Ascending aorta (tissue), 2 donors: ENCODE results near the gene CRYBG1. TPM values are rescaled to one million over a fixed set of nuclear protein-coding genes. Genes with fewer than 3 reads are reported as not detected.

Experiments used
- DNase-seq, 2 donors: peaks; one replicate each; pipeline ENCODE4 v3.0.0-alpha.2; 2019; ENCODE audit warnings: low spot score in 2 of 2
- H3K27ac ChIP-seq, 2 donors: fragments of 200-600 bp; sonication (generic); one replicate each; pipeline ENCODE4 v1.5.1; 2016 to 2017; ENCODE audit warnings: mild to moderate bottlenecking in 1 of 2
- H3K27me3 ChIP-seq: fragments of 200-600 bp; sonication (generic); one replicate; pipeline ENCODE4 v1.5.1; 2017
- H3K36me3 ChIP-seq, 2 donors: fragments of 200-600 bp; sonication (generic); one replicate each; pipeline ENCODE4 v1.5.1; 2016
- H3K4me1 ChIP-seq, 2 donors: fragments of 200-600 bp; sonication (generic); one replicate each; pipeline ENCODE4 v1.5.1; 2016 to 2017; ENCODE audit warnings: mild to moderate bottlenecking in 1 of 2
- H3K4me3 ChIP-seq, 2 donors: fragments of 200-600 bp; sonication (generic); one replicate each; pipeline ENCODE4 v1.5.1; 2016 to 2017; ENCODE audit warnings: mild to moderate bottlenecking in 1 of 2
- H3K9me3 ChIP-seq, 2 donors: fragments of 200-600 bp; sonication (generic); one replicate each; pipeline ENCODE4 v1.5.1; 2016
- intact Hi-C: fragments of 100-400 bp; cut with DNase I; formaldehyde crosslinking; loops from one replicate; pipeline ENCODE4 v1.15.1; 2023
- total RNA-seq: library from RNA; depleted of rRNA; stranded (reverse); fragments of >200 nt; gene quantifications from one replicate; pipeline ENCODE4 v1.1.0, GENCODE V29; 2016
- TF ChIP-seq, protein P1 (sequence below), 3 experiments: fragments of 200-600 bp in 2 of 3; fragments of 450-650 bp in 1 of 3; sonication (generic) in 2 of 3; IDR thresholded peaks; one replicate each; pipeline ENCODE4 v1.5.1; 2016 to 2019; ENCODE audit warnings: antibody characterized with exemption in 3 of 3, mild to moderate bottlenecking in 1 of 3, moderate library complexity in 1 of 3

Gene CRYBG1
- total RNA-seq, 1 donor from 2014 or later: 6.5 TPM

- Histone ChIP-seq H3K4me3 (no peak overlapping the region), H3K36me3 (no peaks in the 10 kb centered on the region), H3K4me1 (no peaks in the 10 kb centered on the region), H3K27ac (no peak overlapping the region), H3K9me3 (no peaks in the 10 kb centered on the region), H3K27me3 (no peaks in the 10 kb centered on the region)
- no peak for DNase-seq
- TF ChIP-seq, protein P1, sequence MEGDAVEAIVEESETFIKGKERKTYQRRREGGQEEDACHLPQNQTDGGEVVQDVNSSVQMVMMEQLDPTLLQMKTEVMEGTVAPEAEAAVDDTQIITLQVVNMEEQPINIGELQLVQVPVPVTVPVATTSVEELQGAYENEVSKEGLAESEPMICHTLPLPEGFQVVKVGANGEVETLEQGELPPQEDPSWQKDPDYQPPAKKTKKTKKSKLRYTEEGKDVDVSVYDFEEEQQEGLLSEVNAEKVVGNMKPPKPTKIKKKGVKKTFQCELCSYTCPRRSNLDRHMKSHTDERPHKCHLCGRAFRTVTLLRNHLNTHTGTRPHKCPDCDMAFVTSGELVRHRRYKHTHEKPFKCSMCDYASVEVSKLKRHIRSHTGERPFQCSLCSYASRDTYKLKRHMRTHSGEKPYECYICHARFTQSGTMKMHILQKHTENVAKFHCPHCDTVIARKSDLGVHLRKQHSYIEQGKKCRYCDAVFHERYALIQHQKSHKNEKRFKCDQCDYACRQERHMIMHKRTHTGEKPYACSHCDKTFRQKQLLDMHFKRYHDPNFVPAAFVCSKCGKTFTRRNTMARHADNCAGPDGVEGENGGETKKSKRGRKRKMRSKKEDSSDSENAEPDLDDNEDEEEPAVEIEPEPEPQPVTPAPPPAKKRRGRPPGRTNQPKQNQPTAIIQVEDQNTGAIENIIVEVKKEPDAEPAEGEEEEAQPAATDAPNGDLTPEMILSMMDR (IDR thresholded peaks at IDR 0.05): no peak
- intact Hi-C loops: no loop called here
Observed at GRCh38 chr6:106470811-106471210, 110.3 kb downstream of the CRYBG1 start.

- H3K9me3 ChIP-seq: no peaks in the 10 kb centered on the region
- no peak overlapping the region for H3K27ac ChIP-seq
- intact Hi-C loops: no loop called here
- TF ChIP-seq, protein P1 (IDR thresholded peaks at IDR 0.05): no peak
- no peak for DNase-seq
- H3K4me1 ChIP-seq: no peaks in the 10 kb centered on the region
- no peak overlapping the region for H3K4me3 ChIP-seq
- H3K36me3 ChIP-seq: no peaks in the 10 kb centered on the region
- no peaks in the 10 kb centered on the region for H3K27me3 ChIP-seq
Observed at GRCh38 chr6:106473812-106474211, 113.3 kb downstream of the CRYBG1 start.

- intact Hi-C loops: no loop called here
- TF ChIP-seq, protein P1 (IDR thresholded peaks at IDR 0.05): no peak
- Histone ChIP-seq H3K4me3 (no peak overlapping the region), H3K27me3 (no peaks in the 10 kb centered on the region), H3K9me3 (no peaks in the 10 kb centered on the region), H3K4me1 (no peaks in the 10 kb centered on the region), H3K36me3 (no peaks in the 10 kb centered on the region), H3K27ac (no peak overlapping the region)
- no peak for DNase-seq
Observed at GRCh38 chr6:106474466-106474865, 113.9 kb downstream of the CRYBG1 start.

DNA sequence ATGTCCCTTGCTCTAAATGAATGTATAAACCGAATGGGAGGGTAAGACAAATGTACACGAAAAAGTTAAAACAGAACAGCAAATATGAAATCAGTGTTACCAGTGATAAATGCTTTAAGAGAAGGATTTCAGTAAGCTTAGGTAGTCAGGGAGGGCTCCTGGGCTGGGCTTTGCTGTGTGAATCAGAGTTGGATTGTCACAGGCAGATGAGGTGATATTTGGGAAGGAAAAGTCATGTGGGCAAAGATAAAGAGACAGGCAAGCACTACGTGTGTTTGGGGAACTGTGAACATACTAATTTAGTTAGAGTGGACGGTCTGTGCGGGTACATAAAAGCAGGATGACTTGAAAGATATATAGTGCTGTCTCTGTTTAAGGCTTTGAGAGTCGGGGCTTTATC is 114.8 kb downstream of the CRYBG1 start:
- Histone ChIP-seq H3K36me3 (no peaks in the 10 kb centered on the region), H3K4me1 (no peaks in the 10 kb centered on the region), H3K27ac (no peak overlapping the region), H3K9me3 (no peaks in the 10 kb centered on the region), H3K4me3 (no peak overlapping the region), H3K27me3 (no peaks in the 10 kb centered on the region)
- intact Hi-C loops: no loop called here
- no peak for DNase-seq
- TF ChIP-seq, protein P1 (IDR thresholded peaks at IDR 0.05): no peak

- no peak overlapping the region for H3K27ac ChIP-seq
- H3K4me1 ChIP-seq: no peaks in the 10 kb centered on the region
- H3K27me3 ChIP-seq: no peaks in the 10 kb centered on the region
- H3K36me3 ChIP-seq: no peaks in the 10 kb centered on the region
- DNase-seq: no peak
- H3K4me3 ChIP-seq: no peak overlapping the region
- H3K9me3 ChIP-seq: no peaks in the 10 kb centered on the region
- intact Hi-C loops: no loop called here
- TF ChIP-seq, protein P1 (IDR thresholded peaks at IDR 0.05): no peak
Observed at GRCh38 chr6:106476331-106477105, 116.0 kb downstream of the CRYBG1 start.
